Myocyte (in vitro differentiated cells): ENCODE data around the gene CHM. TPM values are rescaled to one million over a fixed set of nuclear protein-coding genes. Genes with fewer than 3 reads are reported as not detected.
"Not testable (repeated sequence)": the region's sequence is repeated elsewhere in the genome, so short reads cannot be mapped to it uniquely, and the experiment has no call there.

Source experiments
- DNase-seq: peaks from one replicate; pipeline ENCODE4 v3.0.0-alpha.2; 2012; ENCODE audit warnings: low read depth
- polyA plus RNA-seq: library from polyadenylated mRNA; unstranded; fragments of >200 nt; gene quantifications from one replicate; pipeline ENCODE4 v1.2.1, GENCODE V29; 2012; ENCODE audit warnings: missing spikeins
- total RNA-seq: library from RNA; depleted of rRNA; stranded (reverse); fragments of >200 nt; gene quantifications from 2 replicates; pipeline ENCODE4 v1.2.3, GENCODE V29; 2014

CHM gene
- total RNA-seq: 20.4 and 22.5 TPM in 2 replicates
- polyA plus RNA-seq: 8.1 TPM

GRCh38 chrX:86047174-86047935, at the start of gene CHM:
Gene CHM, minus strand, starts transcription at chrX:86047558. Its CDS starts 26 bp downstream, at chrX:86047532.
- DNase-seq: peak; percentile 84

GRCh38 chrX:86078650-86079049, 31.3 kb upstream of the CHM start:
- DNase-seq: no peak

- DNase-seq: no peak
Observed at GRCh38 chrX:86066998-86067397, 19.6 kb upstream of the CHM start.

- DNase-seq: no peak
Observed at GRCh38 chrX:86061407-86061806, 14.0 kb upstream of the CHM start.

GRCh38 chrX:86051741-86052140, 4.4 kb upstream of the CHM start:
- no peak for DNase-seq

GRCh38 chrX:86047936-86048280, 550 bp upstream of the CHM start:
- DNase-seq: no peak

GRCh38 chrX:86044216-86044615, 3.1 kb downstream of the CHM start:
- no peak for DNase-seq

- DNase-seq: no peak
Observed at GRCh38 chrX:86039625-86040568, 7.5 kb downstream of the CHM start.

GRCh38 chrX:86033385-86033784, 14.0 kb downstream of the CHM start:
- no peak for DNase-seq

GRCh38 chrX:86028681-86029080, 18.7 kb downstream of the CHM start:
- DNase-seq: no peak

- DNase-seq: no peak
Observed at GRCh38 chrX:86023811-86024210, 23.5 kb downstream of the CHM start.

GRCh38 chrX:86021652-86022289, 25.6 kb downstream of the CHM start:
- no peak for DNase-seq

- no peak for DNase-seq
Observed at GRCh38 chrX:86016139-86016538, 31.2 kb downstream of the CHM start.

GRCh38 chrX:86014959-86015358, 32.4 kb downstream of the CHM start:
- DNase-seq: not testable (repeated sequence)

- no peak for DNase-seq
Observed at GRCh38 chrX:86014421-86014820, 32.9 kb downstream of the CHM start.

GRCh38 chrX:86013792-86014191, 33.6 kb downstream of the CHM start:
- no peak for DNase-seq

GRCh38 chrX:86012188-86012587, 35.2 kb downstream of the CHM start:
- DNase-seq: no peak

GRCh38 chrX:86009803-86010202, 37.6 kb downstream of the CHM start:
- not testable (repeated sequence) for DNase-seq

- not testable (repeated sequence) for DNase-seq
Observed at GRCh38 chrX:86007891-86008290, 39.5 kb downstream of the CHM start.

- peak; percentile 58 for DNase-seq
Observed at GRCh38 chrX:86002076-86002896, 45.1 kb downstream of the CHM start.

- no peak for DNase-seq
Observed at GRCh38 chrX:85998954-85999353, 48.4 kb downstream of the CHM start.
